Mucosa of gallbladder (tissue), 1 donor: ENCODE measurements around the gene CBX2. TPM values are rescaled to one million over a fixed set of nuclear protein-coding genes. Genes with fewer than 3 reads are reported as not detected.
"Not testable (repeated sequence)": the region's sequence is repeated elsewhere in the genome, so short reads cannot be mapped to it uniquely, and the experiment has no call there.

ENCODE experiments used
- DNase-seq: peaks from one replicate; pipeline ENCODE4 v3.0.0-alpha.2; 2020; ENCODE audit warnings: low spot score
- total RNA-seq: library from RNA; stranded (reverse); gene quantifications from one replicate; pipeline ENCODE4 v1.2.1, GENCODE V29; 2021
- donor health status: DM: no; HTN: no; CAD: no.

CBX2 gene
- total RNA-seq, 1 donor from 2014 or later = 1.2 TPM

GRCh38 chr17:79769570-79770506, 8.1 kb upstream of the CBX2 start:
- no peak for DNase-seq

DNA sequence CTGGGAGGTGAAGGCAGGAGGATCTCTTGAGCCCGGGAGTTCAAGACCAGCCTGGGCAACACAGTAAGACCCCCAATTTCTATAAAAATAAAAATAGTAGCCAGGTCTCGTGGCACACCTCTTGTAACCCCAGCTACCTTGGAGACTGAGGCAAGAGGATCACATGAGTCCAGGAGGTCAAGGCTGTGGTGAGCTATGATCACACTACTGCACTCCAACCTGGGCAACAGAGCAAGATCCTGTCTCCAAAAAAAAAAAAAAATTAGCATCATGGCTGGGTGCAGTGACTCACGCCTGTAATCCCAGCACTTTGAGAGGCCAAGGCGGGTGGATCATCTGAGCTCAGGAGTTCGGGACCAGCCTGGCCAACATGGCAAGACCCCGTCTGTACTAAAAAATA, 6.7 kb upstream of the CBX2 start:
- no peak for DNase-seq

DNA sequence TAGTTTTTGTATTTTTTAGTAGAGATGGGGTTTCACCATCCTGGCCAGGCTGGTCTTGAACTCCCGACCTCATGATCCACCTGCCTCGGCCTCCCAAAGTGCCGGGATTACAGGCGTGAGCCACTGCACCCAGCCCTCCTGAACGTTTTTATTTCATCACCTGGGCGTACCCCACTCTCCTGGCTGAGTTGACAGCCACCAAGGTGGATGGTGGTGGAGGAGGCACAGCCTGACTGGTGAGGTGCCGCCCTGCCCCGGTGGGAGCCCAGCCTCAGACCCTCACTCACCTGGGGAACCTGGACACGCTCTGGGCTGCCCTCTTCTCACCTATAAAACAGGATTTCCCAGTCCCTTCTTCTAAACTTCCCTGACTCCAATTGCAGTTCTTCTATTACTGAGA, 5.2 kb upstream of the CBX2 start:
- DNase-seq = not testable (repeated sequence)

DNA sequence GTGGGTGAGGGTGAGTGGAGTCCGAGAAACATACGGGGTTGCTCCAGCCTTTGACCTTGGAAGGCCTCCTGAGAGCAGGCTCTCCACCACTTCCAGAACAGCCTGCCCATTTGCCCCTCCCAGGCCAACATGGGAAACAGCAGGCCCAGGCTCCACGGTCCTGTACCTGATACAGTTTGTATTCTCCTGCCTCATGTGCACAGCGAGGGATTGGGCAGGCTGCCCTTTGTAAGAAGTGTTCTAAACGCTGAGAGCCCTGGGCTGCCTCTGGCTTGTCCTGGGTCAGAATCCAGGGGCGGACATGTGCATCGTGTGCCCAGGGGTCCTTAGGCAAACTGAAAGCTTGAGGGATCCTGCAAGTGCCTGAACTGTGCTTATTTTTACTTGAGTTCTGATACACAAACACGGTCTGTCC, 3.4 kb upstream of the CBX2 start:
- DNase-seq = no peak

- no peak for DNase-seq
Measured at GRCh38 chr17:79775632-79776031, 2.3 kb upstream of the CBX2 start.

- no peak for DNase-seq
Measured at GRCh38 chr17:79776376-79777119, 1.4 kb upstream of the CBX2 start.

- DNase-seq = no peak
Measured at GRCh38 chr17:79777120-79777893, 641 bp upstream of the CBX2 start.

GRCh38 chr17:79778504-79779083, 646 bp downstream of the CBX2 start:
- DNase-seq = no peak

DNA sequence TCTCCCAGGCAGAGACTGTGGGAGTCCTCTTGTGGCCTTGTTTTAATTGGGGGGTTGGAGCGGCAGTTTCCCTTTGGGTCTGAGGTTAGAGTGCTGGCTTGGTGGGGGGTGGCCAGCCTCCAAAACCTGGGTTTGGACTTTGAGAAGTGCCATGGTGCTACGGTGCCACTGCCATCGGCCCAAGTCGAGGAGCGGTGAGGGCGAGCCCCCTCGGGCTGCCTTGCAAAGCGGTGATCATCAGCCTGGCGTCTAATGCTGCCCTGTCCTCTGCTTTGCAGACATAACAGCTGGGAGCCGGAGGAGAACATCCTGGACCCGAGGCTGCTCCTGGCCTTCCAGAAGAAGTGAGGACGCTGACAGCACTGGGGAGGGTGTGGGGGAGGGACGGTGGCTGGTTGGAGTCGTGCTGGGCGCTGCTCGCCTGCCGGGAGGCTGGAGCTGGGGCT, 1.2 kb downstream of the CBX2 start:
- DNase-seq = no peak

DNA sequence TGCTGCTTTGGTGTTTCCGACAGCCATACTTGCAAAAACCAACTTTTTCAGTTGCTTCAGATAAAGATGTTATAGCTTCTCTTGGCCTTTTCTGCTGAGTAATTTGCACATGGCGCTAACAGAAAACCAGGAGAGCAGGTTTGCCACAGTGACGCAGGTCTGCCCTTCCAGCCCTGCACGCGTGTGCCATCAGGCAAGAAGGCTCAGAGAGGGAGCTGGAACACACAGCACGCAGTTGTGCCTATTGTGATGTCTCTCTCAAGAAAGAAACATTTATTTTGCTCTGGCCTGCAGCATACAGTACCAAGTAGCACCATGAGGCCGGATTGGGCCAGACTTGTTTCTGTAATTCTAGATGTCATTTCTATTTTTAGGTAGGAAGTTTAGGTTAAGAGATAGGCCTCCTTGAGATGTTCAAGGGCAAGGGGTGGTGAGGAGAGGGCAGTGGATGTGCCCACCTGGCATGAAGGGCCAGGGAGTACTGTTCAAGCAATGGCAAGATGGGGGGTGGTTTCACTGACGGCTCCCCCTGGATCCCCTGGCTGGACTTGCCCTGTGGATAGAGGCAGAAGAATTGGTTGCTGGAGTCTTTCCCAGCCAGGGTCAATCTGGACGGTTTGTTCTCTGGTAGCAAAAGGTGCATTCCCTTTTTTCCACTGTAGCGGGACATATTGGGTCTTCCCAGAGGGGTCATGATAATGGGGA, 1.9 kb downstream of the CBX2 start:
- no peak for DNase-seq

GRCh38 chr17:79781012-79781650, 3.2 kb downstream of the CBX2 start:
- DNase-seq = no peak

DNA sequence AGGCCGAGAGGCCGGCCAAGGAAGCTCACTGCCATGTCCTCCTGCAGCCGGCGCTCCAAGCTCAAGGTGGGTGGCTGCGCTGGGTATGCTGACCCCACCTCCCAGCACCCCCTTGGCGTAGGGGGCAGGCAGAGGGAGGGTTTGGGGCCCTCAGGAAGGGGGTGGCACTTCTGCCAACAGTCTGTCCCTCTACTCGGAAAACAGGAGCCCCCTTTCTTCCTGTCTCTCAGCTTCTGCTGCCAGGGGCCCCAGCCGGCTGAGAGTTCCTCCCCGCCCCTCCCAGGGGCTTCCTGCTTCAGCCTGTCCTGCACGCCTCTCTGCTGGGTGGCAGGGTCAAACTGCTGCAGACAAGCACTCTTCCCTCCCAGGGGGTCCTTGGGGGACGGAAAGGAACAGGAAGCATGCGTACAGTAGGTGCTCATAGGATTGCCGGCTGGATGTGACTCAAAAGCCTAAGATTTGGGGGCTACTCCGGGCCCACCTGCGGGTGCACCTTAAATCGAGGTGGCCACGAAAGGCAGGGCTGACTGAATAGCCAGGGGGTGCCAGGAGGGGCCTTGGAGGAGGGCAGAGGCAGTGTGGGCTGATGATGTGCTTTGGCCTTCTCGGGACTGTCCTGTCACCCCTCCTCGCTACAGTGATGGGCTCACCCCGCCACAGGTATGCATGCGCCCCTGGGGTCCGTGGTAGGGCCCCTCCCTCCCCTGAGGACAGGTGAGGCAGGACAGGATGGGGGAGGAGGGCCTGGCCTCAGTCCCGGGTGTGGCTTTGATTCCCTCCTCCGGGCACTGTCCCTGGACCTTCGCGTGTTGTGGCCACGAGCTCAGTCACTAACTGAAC, 4.0 kb downstream of the CBX2 start:
- no peak for DNase-seq

- DNase-seq = no peak
Measured at GRCh38 chr17:79783891-79784290, 5.9 kb downstream of the CBX2 start.

- no peak for DNase-seq
Measured at GRCh38 chr17:79784353-79785016, 6.5 kb downstream of the CBX2 start.

- no peak for DNase-seq
Measured at GRCh38 chr17:79785017-79785899, 7.3 kb downstream of the CBX2 start.

DNA sequence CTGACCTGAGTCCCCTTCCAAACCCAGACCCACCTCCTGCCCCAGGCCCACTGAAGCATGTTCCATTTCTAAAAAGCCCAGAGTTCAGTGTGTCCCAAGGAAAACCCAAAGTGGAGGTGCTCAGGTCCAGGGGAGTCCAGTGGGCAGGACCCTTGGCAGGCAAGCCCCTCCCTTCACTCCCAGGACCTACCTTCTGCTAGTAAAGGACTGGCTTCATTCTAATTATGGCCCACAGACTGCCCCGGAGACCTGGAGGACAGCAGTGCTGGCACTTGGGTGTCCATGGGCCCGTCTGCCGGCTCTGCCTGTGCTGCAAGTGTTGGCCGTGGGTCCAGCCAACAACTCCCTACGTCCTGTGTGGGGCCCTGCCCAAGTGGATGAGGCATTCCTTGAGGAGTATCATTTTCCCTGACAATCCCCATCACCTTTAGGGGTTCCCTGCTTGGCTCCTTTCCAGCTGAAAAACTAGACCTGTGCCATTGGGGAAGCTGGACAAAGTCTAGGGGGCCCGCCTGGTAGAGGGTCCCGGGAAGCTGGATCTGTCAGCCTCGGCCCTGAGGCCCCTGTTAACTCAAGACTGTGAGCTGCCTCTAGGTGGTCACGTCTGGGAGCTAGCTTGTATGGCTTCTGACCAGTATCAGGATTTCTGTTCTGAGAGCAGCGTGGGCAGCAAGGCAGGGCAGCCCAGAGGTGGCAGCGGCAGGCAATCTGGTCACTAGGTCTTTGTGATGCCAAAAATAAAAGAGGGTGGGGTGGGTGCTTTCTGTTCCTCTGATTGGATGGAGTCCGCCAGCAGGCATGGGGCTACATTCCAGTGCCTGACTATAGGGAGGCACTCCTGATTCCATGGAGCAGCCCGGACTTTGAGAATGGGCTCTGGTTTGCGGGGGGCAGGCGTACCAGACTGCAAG, 8.2 kb downstream of the CBX2 start:
- DNase-seq = no peak
